ENCODE results near the gene TAS2R20.

DNA sequence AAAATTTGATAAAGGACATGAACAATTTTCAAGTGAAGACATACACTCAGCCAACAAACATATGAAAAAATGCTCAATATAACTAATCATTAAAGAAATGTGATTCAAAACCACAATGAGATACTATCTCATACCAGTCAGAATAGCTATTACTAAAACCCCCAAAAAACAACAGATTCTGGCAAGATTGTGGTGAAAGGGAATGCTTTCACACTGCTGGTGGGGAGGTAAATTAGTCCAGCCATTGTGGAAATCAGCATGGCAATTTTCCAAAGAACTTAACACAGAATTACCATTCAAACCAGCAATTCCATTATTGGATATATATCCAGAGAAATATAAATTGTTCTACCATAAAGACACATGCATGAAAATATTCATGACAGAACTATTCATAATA is 40.4 kb downstream of the TAS2R20 start:
- TF ChIP-seq, protein P1, sequence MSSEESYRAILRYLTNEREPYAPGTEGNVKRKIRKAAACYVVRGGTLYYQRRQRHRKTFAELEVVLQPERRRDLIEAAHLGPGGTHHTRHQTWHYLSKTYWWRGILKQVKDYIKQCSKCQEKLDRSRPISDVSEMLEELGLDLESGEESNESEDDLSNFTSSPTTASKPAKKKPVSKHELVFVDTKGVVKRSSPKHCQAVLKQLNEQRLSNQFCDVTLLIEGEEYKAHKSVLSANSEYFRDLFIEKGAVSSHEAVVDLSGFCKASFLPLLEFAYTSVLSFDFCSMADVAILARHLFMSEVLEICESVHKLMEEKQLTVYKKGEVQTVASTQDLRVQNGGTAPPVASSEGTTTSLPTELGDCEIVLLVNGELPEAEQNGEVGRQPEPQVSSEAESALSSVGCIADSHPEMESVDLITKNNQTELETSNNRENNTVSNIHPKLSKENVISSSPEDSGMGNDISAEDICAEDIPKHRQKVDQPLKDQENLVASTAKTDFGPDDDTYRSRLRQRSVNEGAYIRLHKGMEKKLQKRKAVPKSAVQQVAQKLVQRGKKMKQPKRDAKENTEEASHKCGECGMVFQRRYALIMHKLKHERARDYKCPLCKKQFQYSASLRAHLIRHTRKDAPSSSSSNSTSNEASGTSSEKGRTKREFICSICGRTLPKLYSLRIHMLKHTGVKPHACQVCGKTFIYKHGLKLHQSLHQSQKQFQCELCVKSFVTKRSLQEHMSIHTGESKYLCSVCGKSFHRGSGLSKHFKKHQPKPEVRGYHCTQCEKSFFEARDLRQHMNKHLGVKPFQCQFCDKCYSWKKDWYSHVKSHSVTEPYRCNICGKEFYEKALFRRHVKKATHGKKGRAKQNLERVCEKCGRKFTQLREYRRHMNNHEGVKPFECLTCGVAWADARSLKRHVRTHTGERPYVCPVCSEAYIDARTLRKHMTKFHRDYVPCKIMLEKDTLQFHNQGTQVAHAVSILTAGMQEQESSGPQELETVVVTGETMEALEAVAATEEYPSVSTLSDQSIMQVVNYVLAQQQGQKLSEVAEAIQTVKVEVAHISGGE (tag by site-specific recombination; conservative IDR thresholded peaks at IDR 0.05; ENCODE audit: low read depth) = no peak
- TF ChIP-seq ZNF830 (tag by site-specific recombination; IDR thresholded peaks at IDR 0.05; ENCODE audit: low read depth) (no peak), ZFP3 (tag by site-specific recombination; IDR thresholded peaks at IDR 0.05; ENCODE audit: low read depth) (no peak), ZNF558 (tag by site-specific recombination; IDR thresholded peaks at IDR 0.05) (no peak), YY1 (tag by site-specific recombination; IDR thresholded peaks at IDR 0.05) (no peak), ZNF610 (tag by site-specific recombination; IDR thresholded peaks at IDR 0.05; ENCODE audit: borderline replicate concordance) (no peak), ZNF132 (tag by site-specific recombination; IDR thresholded peaks at IDR 0.05; ENCODE audit: borderline replicate concordance) (no peak), ZNF549 (tag by site-specific recombination; IDR thresholded peaks at IDR 0.05) (no peak)
- TF ChIP-seq, protein P2, sequence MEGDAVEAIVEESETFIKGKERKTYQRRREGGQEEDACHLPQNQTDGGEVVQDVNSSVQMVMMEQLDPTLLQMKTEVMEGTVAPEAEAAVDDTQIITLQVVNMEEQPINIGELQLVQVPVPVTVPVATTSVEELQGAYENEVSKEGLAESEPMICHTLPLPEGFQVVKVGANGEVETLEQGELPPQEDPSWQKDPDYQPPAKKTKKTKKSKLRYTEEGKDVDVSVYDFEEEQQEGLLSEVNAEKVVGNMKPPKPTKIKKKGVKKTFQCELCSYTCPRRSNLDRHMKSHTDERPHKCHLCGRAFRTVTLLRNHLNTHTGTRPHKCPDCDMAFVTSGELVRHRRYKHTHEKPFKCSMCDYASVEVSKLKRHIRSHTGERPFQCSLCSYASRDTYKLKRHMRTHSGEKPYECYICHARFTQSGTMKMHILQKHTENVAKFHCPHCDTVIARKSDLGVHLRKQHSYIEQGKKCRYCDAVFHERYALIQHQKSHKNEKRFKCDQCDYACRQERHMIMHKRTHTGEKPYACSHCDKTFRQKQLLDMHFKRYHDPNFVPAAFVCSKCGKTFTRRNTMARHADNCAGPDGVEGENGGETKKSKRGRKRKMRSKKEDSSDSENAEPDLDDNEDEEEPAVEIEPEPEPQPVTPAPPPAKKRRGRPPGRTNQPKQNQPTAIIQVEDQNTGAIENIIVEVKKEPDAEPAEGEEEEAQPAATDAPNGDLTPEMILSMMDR (tag by site-specific recombination; IDR thresholded peaks at IDR 0.05) = no peak
- TF ChIP-seq, protein P3, sequence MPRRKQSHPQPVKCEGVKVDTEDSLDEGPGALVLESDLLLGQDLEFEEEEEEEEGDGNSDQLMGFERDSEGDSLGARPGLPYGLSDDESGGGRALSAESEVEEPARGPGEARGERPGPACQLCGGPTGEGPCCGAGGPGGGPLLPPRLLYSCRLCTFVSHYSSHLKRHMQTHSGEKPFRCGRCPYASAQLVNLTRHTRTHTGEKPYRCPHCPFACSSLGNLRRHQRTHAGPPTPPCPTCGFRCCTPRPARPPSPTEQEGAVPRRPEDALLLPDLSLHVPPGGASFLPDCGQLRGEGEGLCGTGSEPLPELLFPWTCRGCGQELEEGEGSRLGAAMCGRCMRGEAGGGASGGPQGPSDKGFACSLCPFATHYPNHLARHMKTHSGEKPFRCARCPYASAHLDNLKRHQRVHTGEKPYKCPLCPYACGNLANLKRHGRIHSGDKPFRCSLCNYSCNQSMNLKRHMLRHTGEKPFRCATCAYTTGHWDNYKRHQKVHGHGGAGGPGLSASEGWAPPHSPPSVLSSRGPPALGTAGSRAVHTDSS (tag by site-specific recombination; IDR thresholded peaks at IDR 0.05) = no peak

All from HEK293 (cell line).